Effector CD8-positive, alpha-beta T cell (primary cell): Measurements from ENCODE around the gene DHX16.
A peak's percentile ranks its signal among the peaks of the same experiment; 100 is the strongest.

Experiments
- DNase-seq: peaks from one replicate; lab custom pipeline; 2025; lab: John Stamatoyannopoulos, UW

The DHX16 gene

DNA sequence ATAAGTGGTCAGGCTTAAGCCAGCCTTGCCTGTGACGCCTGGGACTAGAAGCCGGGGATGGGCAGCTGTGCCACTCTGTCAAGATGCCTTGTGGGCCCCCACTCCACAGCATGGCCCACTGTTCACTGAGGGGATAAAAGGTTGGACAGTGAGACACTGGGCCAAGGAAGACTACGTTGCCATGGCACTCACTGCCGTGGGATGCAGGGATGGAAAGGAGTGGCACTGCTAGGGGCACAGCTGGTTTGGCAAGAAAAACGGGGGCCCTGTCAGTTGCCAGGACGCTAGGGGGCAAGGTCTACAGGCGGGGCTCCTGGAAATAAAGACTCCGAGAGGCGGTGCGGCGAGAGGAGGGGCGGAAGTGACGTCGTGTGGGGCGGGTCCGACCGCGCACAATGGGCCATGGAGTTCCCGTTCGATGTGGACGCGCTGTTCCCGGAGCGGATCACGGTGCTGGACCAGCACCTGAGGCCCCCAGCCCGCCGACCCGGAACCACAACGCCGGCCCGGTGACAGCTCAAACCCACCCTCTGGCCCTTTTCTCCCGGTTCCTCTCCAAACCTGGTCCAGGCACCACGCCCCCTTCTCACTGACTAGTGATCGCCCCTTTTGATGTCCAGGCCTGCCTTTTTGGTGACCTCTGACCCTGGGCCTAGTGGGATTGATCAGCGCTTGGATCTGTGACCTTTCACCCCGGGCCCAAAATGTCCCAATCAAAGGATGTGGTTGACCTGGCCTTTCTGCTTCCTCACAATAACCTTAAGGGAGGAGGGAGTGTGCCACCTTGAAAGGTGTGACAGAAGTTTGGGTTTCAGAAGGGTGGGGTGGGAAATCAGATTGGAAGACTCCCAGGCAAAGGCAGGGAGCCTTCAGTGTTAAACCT, 46.1 kb downstream of the DHX16 start, which contains the start of gene ATAT1:
Gene ATAT1 (plus strand): TSS at position 391 of the 883 bp plus-strand sequence.
- peak; percentile 83 for DNase-seq

DNA sequence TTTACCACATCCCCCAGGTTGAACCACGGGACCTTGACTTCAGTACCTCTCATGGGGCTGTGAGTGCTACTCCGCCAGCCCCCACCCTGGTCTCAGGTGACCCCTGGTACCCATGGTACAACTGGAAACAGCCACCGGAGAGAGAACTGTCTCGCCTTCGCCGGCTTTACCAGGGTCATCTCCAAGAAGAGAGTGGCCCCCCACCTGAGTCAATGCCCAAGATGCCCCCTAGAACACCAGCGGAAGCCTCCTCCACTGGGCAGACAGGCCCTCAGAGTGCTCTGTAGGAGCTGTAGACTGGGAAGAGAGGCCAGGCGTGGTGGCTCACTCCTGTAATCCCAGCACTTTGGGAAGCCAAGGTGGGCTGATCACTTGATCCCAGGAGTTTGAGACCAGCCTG, 47.3 kb downstream of the DHX16 start:
- no peak for DNase-seq

DNA sequence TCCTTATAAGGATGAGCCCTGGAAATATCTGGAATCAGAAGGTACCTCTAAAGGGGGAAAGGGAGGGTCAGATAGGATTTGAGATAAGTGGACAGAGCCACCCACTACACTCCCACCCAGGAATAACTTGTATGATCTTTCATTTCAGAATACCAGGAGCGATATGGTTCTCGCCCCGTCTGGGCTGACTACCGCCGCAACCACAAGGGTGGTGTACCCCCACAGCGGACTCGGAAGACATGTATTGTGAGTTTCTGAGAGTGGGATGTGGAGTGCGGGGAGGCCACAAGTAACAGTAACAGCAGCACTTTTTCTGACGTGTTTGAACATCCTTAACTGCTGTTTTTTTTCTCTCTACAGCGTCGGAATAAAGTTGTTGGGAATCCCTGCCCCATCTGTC, 53.2 kb downstream of the DHX16 start:
- DNase-seq, result no peak

- DNase-seq, result no peak
Observed at GRCh38 chr6:30618270-30618797, 54.5 kb downstream of the DHX16 start.

DNA sequence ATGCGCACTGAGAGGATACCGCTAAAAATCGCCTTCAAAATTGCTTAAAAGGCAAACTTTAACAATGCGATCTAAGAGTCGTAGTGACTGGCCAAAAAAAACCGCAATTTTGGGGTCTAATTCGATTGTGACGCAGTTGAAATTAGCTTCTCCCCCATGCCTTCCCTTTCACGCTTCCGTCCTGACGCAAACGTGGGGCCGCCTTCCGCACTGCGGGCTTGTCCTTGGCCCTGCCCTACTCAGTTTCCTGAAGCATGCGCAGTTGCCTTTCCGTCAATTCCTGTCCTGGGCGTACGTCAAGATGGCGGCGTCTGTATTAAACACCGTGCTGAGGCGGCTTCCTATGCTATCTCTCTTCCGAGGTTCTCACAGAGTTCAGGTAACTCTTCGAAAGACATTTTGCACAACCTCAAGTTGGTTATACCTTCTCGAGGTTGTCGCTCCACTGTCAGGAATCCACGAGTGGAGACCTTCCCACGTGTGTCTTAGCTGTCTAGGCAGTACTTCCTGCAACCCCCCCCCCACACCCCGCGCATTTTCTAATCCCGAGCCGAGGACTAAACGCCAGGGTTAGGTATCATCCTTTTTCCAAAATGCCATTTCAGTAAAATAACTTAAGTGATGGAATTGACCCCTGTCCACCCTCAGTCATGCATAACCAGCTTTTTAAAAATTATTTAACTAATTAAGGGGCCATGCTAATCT, 55.1 kb downstream of the DHX16 start, which contains the start of gene MRPS18B:
Gene MRPS18B (plus strand): TSS at position 276 of the 705 bp plus-strand sequence. CDS start 26 bp downstream, at position 302.
- DNase-seq, result peak; percentile 94

DNA sequence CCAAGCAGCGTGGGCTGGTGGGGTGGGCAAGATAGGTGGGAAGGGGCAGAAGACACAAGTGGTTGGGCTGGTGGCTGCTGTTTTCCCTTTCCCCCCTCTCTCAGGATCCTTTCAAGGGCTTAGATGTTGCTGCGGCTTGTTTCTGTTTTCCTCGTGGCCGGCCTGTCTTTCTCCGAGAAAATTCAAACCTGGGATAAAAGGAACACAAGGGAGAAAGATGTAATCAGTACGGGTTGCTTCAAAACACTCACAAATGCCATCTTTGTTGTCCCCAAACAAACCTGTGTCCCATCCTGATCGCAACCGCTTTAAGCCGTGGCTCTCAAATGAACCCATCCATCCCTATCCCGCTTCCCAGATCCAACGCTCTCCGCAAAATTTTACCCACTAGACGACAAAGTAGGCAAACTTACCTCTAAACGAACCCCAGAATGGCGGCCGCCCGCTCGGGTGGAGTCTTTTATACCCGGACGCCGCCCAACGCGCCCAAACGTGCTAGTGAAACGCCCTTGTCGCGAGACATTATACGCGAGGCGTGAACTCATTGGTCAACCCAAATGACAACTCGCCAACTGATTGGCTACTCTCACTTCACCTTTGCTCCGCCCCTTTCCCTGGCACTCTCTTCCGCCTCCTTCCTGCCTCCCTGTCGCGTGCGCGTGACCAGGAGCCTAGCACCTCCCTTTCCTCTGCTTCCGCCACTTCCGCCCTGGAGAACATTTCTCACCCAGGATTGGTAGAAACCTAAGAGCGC, 55.8 kb downstream of the DHX16 start, which contains the start of gene PPP1R10:
Gene PPP1R10 (minus strand): TSS at position 433 of the 754 bp plus-strand sequence. CDS start 7,299 bp downstream, outside the sequence.
- peak; percentile 97 for DNase-seq

- peak; percentile 11 for DNase-seq
Observed at GRCh38 chr6:30615958-30616810, 56.6 kb downstream of the DHX16 start.

- peak; percentile 16 for DNase-seq
Observed at GRCh38 chr6:30615219-30615957, 57.4 kb downstream of the DHX16 start.

DNA sequence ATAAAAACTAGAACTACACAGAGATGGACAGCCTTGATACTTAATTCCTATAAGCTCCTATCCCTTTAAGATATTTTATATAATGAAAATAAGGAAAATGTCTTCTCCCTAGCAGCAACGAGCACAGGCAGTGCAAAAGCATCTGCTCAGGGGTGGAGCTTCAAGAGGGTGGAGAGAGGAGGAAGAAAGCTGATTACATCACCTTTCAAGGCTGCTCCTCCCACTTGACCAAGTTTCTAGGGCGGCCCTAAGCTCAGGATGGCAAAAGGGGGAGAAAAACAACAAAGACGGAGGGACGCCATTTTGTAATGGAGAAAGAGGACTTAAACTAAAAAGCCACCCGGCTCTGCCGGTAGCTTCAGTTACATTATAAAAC, 58.0 kb downstream of the DHX16 start:
- DNase-seq, result peak; percentile 74

- no peak for DNase-seq
Observed at GRCh38 chr6:30614044-30614842, 58.6 kb downstream of the DHX16 start.

DNA sequence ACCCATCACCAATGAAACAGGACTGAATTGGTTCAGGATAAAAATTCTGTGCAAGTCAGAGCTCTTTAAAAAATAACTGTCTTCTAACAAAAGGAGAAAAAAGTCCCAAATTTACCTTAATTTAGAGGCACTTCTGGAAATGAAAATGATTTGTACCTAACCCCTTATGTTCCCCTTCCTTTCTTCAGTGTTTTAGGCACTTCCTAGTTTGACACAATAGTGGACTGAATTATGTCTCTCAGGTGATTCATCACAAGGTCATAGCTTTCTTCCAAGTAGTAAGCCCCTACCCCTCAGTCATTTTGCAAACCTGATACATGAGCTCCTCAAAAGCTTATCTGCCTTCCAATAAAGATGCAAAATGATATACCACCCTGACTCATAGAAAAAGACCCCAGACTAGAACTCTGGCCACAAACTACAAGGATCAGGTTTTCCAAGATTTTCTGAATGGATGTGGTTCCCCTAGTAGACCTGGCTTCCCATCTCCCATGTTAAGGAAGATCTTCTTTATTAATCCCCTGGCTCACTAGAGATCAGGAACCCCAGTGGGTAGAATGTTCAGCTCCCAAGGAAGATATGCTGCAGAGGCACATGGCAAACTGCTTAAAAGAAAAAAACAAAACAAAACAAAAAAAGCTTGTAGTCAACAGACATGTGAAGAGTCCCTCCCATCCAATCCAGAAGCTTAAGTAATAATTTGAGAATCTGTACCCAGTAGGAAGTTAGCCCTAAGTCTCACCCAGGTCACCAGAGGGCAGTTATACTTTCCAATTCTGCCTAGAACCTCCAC, 59.4 kb downstream of the DHX16 start:
- DNase-seq, result no peak

DNA sequence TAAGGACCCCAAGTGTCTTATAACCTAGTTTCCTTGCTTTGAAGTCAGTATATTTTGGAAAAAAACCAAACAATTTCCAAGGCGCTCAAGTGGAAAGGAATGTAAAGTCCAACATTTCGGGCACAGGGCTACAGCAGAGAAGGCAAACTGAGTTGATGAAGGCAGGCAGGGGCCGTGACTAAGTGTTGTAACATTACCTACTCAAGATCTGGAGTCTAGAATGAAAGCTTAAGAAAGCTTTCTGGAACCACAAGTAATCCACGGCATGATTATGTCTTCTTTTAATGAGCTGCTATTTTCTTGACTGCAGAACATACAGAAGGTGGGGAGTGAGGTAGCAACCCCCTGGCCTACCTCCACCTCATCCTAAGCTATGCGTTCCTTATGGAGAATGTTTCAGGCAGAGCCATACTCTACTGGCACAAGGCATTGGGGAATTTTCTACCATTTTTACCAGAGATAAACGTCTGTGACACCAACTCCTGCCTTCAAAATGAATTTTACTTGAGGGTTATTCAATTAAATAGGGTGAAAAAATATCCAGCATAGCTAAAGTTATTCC, 60.0 kb downstream of the DHX16 start:
- DNase-seq, result no peak

GRCh38 chr6:30612213-30612612, 60.6 kb downstream of the DHX16 start:
- no peak for DNase-seq

DNA sequence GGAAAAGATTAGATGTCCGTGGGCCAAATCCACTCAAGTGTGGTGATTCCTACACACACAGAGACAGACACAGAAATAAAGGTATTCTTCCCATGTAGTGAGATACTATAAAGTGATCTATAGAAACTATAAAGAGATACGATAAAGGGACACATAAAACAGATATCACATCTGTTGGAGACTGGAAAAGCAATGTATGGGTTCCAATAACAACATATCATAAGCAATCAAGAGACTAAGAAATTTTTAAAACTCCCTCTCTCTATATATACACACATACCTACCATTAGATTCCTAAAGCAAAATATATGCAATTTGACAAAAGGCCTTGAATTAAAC, 61.0 kb downstream of the DHX16 start:
- DNase-seq, result no peak

DNA sequence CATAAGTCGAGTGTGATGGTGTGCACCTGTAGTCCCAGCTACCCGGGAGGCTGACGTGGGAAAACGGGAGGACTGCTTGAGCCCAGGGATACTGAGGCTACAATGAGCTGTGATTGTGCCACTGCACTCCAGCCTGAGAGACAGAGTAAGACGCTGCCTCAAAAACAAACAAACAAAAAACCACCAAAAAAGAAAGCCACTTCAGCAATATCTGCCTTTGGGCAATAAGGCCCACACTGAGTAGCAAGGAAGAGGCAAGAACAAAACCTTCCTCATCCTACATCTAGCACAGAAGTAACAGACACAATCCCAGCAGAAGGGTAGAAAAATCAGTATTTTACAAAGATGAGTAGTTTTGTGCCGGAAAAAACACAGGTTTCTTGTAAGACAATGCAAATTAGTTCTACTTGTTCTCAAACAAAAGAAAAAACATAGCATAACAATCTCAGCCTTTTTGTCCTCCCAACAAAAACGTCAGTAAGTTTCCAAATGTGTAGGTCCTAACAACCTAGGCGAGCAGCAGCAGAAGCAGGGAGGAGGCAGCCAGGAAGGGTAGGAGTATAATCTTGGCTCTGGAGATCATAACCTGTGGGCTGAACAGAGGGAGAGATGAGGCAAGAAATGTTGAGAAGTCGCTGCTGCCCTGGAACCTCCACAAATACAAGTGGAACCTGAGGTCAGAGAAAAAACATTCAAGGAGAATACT, 61.5 kb downstream of the DHX16 start:
- DNase-seq, result no peak

DNA sequence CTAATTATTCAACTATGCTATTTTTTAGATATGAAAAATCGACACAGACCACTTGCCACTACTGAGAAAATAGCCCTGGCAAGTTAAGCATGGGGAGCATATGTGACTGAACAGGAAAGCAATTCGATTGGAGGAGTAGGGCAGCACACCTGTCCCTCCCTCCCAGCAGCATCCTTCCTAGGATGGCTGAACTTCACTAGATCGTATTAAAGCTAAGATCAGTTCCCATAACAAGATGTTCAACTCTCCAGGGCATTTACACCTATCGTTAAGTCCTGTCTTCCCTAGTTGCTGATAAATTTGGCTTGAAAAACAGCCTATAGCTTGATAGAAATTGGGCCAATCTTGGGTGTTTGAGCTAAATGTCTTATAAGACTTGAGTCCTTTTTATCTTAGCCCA, 62.7 kb downstream of the DHX16 start:
- no peak for DNase-seq

DNA sequence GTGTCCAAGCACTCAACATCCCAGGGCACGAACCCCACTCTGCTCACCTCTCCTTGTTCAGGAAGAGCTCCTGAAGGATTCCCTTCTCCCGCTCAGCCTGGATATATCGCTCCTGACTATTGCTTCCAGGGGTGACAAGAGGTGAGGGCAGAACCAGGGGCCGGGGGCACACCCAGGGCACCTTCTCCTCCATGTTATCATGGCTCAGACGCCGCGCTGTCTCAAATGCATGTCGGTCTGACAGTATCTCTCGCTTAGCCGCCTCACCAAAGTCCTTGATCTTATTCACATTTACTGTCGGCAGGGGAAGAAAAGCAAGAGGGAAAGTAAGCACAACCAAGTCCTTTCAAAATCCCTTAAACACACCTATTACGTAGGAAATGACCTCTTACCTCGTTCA, 68.8 kb downstream of the DHX16 start:
- no peak for DNase-seq
